H9 (cell line): ENCODE results near the gene ATP1A4. TPM values are rescaled to one million over a fixed set of nuclear protein-coding genes. Genes with fewer than 3 reads are reported as not detected.

Experiments used
- DNase-seq: peaks from one replicate; pipeline ENCODE4 v3.0.0-alpha.2; 2017
- H2AFZ ChIP-seq: one replicate; pipeline ENCODE4 v1.6.1; 2013; ENCODE audit warnings: mild to moderate bottlenecking, low read length, control low read depth, moderate library complexity
- H2AK5ac ChIP-seq: 2 replicates; pipeline ENCODE4 v1.6.1; 2013; ENCODE audit warnings: low read length, control low read depth, mixed read lengths; ENCODE audit not compliant: insufficient read length
- H2BK120ac ChIP-seq: one replicate; pipeline ENCODE4 v1.6.1; 2013; ENCODE audit warnings: low read depth, mild to moderate bottlenecking, low read length, control low read depth, inconsistent platforms; ENCODE audit not compliant: poor library complexity, severe bottlenecking
- H2BK12ac ChIP-seq: 2 replicates; pipeline ENCODE4 v1.6.1; 2013; ENCODE audit warnings: low read length, control low read depth, mixed read lengths, low read depth; ENCODE audit not compliant: insufficient read length
- H2BK15ac ChIP-seq: 2 replicates; pipeline ENCODE4 v1.6.1; 2013; ENCODE audit warnings: low read depth, low read length, control low read depth
- H2BK20ac ChIP-seq: one replicate; pipeline ENCODE4 v1.6.1; 2013; ENCODE audit warnings: low read depth, mild to moderate bottlenecking, low read length, control low read depth, inconsistent platforms; ENCODE audit not compliant: poor library complexity, severe bottlenecking
- H2BK5ac ChIP-seq: 2 replicates; pipeline ENCODE4 v1.6.1; 2013; ENCODE audit warnings: low read length, control low read depth, mixed read lengths; ENCODE audit not compliant: insufficient read length
- H3K14ac ChIP-seq: 2 replicates; pipeline ENCODE4 v1.6.1; 2013; ENCODE audit warnings: low read length, control low read depth; ENCODE audit not compliant: insufficient read depth
- H3K18ac ChIP-seq: 2 replicates; pipeline ENCODE4 v1.6.1; 2013; ENCODE audit warnings: low read depth, mild to moderate bottlenecking, mixed read lengths, low read length, control low read depth; ENCODE audit not compliant: insufficient read length
- H3K23ac ChIP-seq: 2 replicates; pipeline ENCODE4 v1.6.1; 2013; ENCODE audit warnings: low read length, control low read depth, mixed read lengths, low read depth; ENCODE audit not compliant: insufficient read length
- H3K23me2 ChIP-seq: 2 replicates; pipeline ENCODE4 v1.6.1; 2013; ENCODE audit warnings: low read depth, mild to moderate bottlenecking, mixed read lengths, low read length, control low read depth; ENCODE audit not compliant: insufficient read length, poor library complexity, severe bottlenecking
- H3K27ac ChIP-seq: 2 replicates; pipeline ENCODE4 v1.5.1; 2013; ENCODE audit warnings: low read length, control low read depth, mixed read lengths, low read depth; ENCODE audit not compliant: insufficient read length
- H3K27me3 ChIP-seq: 2 replicates; pipeline ENCODE4 v1.6.1; 2013; ENCODE audit warnings: low read length, control low read depth, inconsistent platforms; ENCODE audit not compliant: insufficient read depth
- H3K4ac ChIP-seq: 2 replicates; pipeline ENCODE4 v1.6.1; 2013; ENCODE audit warnings: low read depth, mild to moderate bottlenecking, control low read depth, inconsistent platforms, low read length, moderate library complexity
- H3K4me1 ChIP-seq: 2 replicates; pipeline ENCODE4 v1.6.1; 2013; ENCODE audit warnings: low read length, control low read depth, inconsistent platforms; ENCODE audit not compliant: insufficient read depth
- H3K4me2 ChIP-seq: 2 replicates; pipeline ENCODE4 v1.6.1; 2013; ENCODE audit warnings: low read length, control low read depth, mixed read lengths; ENCODE audit not compliant: insufficient read length, insufficient read depth
- H3K56ac ChIP-seq: 2 replicates; pipeline ENCODE4 v1.6.1; 2013; ENCODE audit warnings: low read depth, mild to moderate bottlenecking, mixed read lengths, low read length, control low read depth; ENCODE audit not compliant: insufficient read length
- H3K79me1 ChIP-seq: 2 replicates; pipeline ENCODE4 v1.6.1; 2013; ENCODE audit warnings: low read depth, mild to moderate bottlenecking, moderate library complexity, low read length, control low read depth, inconsistent platforms; ENCODE audit not compliant: insufficient read depth, poor library complexity, severe bottlenecking
- H3K79me2 ChIP-seq: 2 replicates; pipeline ENCODE4 v1.6.1; 2013; ENCODE audit warnings: low read length, control low read depth, inconsistent platforms; ENCODE audit not compliant: insufficient read depth
- H3K9ac ChIP-seq: 2 replicates; pipeline ENCODE4 v1.6.1; 2013; ENCODE audit warnings: low read length, control low read depth, mixed read lengths; ENCODE audit not compliant: insufficient read length; ENCODE audit errors: extremely low read depth
- H3K9me3 ChIP-seq: one replicate; pipeline ENCODE4 v1.6.1; 2013; ENCODE audit warnings: low read depth, low read length, inconsistent platforms; ENCODE audit not compliant: control insufficient read depth
- H3T11ph ChIP-seq: one replicate; pipeline ENCODE4 v1.6.1; 2013; ENCODE audit warnings: mild to moderate bottlenecking, low read length, control low read depth, inconsistent platforms
- H4K20me1 ChIP-seq: one replicate; pipeline ENCODE4 v1.6.1; 2013; ENCODE audit not compliant: control insufficient read depth, insufficient read length, insufficient read depth
- H4K5ac ChIP-seq: 2 replicates; pipeline ENCODE4 v1.6.1; 2013; ENCODE audit warnings: low read depth, mild to moderate bottlenecking, mixed read lengths, low read length, control low read depth; ENCODE audit not compliant: insufficient read length
- H4K8ac ChIP-seq: replicated peaks from 2 replicates; pipeline ENCODE4 v1.6.1; 2013; ENCODE audit warnings: low read length, control low read depth, mixed read lengths, low read depth; ENCODE audit not compliant: insufficient read length
- H4K91ac ChIP-seq: 2 replicates; pipeline ENCODE4 v1.6.1; 2013; ENCODE audit warnings: low read depth, mild to moderate bottlenecking, moderate library complexity, mixed read lengths, low read length, control low read depth; ENCODE audit not compliant: insufficient read length
- H3K27ac Mint-ChIP-seq, 3 experiments: 2 replicates in 2 of 3; 3 replicates in 1 of 3; pipeline ENCODE4 v1.8.0; 2020 to 2021; ENCODE audit warnings: mixed read lengths in 3 of 3, mild to moderate bottlenecking in 1 of 3, moderate library complexity in 1 of 3
- H3K27me3 Mint-ChIP-seq: 2 replicates; pipeline ENCODE4 v1.8.0; 2021; ENCODE audit warnings: low read depth, mild to moderate bottlenecking, moderate library complexity, mixed read lengths
- H3K36me3 Mint-ChIP-seq, 3 experiments: 2 replicates in 2 of 3; 3 replicates in 1 of 3; pipeline ENCODE4 v1.8.0; 2020 to 2021; ENCODE audit warnings: low read depth in 3 of 3, mixed read lengths in 3 of 3; ENCODE audit not compliant: insufficient read depth in 1 of 3
- H3K4me1 Mint-ChIP-seq, 2 experiments: 2 replicates each; pipeline ENCODE4 v1.8.0; 2020; ENCODE audit warnings: mixed read lengths in 2 of 2
- H3K4me3 Mint-ChIP-seq, 2 experiments: 2 replicates in 1 of 2; 3 replicates in 1 of 2; pipeline ENCODE4 v1.8.0; 2020 to 2021; ENCODE audit warnings: mild to moderate bottlenecking in 2 of 2, mixed read lengths in 2 of 2, moderate library complexity in 1 of 2
- H3K9me3 Mint-ChIP-seq, 2 experiments: 2 replicates in 1 of 2; 3 replicates in 1 of 2; pipeline ENCODE4 v1.8.0; 2020; ENCODE audit warnings: mild to moderate bottlenecking in 2 of 2, mixed read lengths in 2 of 2, moderate library complexity in 1 of 2
- WGBS: extraction: QIAGEN DNeasy Blood & Tissue Kit; methylation state at CpG from one replicate; pipeline ENCODE4 v1.1.7; 2013; ENCODE audit warnings: missing lambda C conversion rate, low lambda C conversion rate, mixed read lengths; ENCODE audit not compliant: insufficient read length; ENCODE audit errors: extremely low coverage; 5-methylcytosine and 5-hydroxymethylcytosine counted together
- total RNA-seq: library from RNA; stranded (reverse); gene quantifications from 2 replicates; pipeline ENCODE4 v1.2.1, GENCODE V29; 2021
- TF ChIP-seq, protein P1 (sequence below): fragments of 200-600 bp; sonication (generic); conservative IDR thresholded peaks from 3 replicates; pipeline ENCODE4 v1.8.0; 2021; ENCODE audit warnings: antibody characterized with exemption, mild to moderate bottlenecking

Gene ATP1A4
- total RNA-seq, 1 experiment from 2014 or later = 0.20 TPM

GRCh38 chr1:160225345-160225744, 73.9 kb downstream of the ATP1A4 start:
- H3K18ac ChIP-seq = no peak overlapping the region
- H3K9me3 ChIP-seq = no peaks in the 10 kb centered on the region
- H3K79me1 ChIP-seq = no peaks in the 10 kb centered on the region
- no peak overlapping the region for H4K91ac ChIP-seq
- Mint-ChIP-seq H3K27me3 (no peaks in the 10 kb centered on the region), H3K9me3 (no peaks in the 10 kb centered on the region), H3K27ac (no peak overlapping the region), H3K36me3 (peaks cover 24 to 70% (median 31%) of the 10 kb centered on the region in 3 experiments; a peak in 6 of 7 replicates), H3K4me1 (peaks cover 4 to 7% of the 10 kb centered on the region in 2 experiments; a peak in 3 of 4 replicates), H3K4me3 (no peak overlapping the region)
- no peak overlapping the region for H2AK5ac ChIP-seq
- no peaks in the 10 kb centered on the region for H3K27me3 ChIP-seq
- no peak overlapping the region for H2BK12ac ChIP-seq
- no peak overlapping the region for H4K8ac ChIP-seq
- H3K9ac ChIP-seq = no peak overlapping the region
- no peak overlapping the region for H3K4me2 ChIP-seq
- no peak for DNase-seq
- H2BK15ac ChIP-seq = no peak overlapping the region
- H2BK20ac ChIP-seq = no peak overlapping the region
- H2BK120ac ChIP-seq = no peak overlapping the region
- WGBS = no CpG with 5 or more reads among the region's 2 CpGs
- no peak overlapping the region for H3K56ac ChIP-seq
- TF ChIP-seq, protein P1, sequence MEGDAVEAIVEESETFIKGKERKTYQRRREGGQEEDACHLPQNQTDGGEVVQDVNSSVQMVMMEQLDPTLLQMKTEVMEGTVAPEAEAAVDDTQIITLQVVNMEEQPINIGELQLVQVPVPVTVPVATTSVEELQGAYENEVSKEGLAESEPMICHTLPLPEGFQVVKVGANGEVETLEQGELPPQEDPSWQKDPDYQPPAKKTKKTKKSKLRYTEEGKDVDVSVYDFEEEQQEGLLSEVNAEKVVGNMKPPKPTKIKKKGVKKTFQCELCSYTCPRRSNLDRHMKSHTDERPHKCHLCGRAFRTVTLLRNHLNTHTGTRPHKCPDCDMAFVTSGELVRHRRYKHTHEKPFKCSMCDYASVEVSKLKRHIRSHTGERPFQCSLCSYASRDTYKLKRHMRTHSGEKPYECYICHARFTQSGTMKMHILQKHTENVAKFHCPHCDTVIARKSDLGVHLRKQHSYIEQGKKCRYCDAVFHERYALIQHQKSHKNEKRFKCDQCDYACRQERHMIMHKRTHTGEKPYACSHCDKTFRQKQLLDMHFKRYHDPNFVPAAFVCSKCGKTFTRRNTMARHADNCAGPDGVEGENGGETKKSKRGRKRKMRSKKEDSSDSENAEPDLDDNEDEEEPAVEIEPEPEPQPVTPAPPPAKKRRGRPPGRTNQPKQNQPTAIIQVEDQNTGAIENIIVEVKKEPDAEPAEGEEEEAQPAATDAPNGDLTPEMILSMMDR = no peak
- no peak overlapping the region for H3K14ac ChIP-seq
- no peaks in the 10 kb centered on the region for H4K20me1 ChIP-seq
- H3K79me2 ChIP-seq = no peaks in the 10 kb centered on the region
- no peak overlapping the region for H4K5ac ChIP-seq
- H3K4me1 ChIP-seq = no peaks in the 10 kb centered on the region
- no peak overlapping the region for H3T11ph ChIP-seq
- H3K27ac ChIP-seq = no peak overlapping the region
- H3K23me2 ChIP-seq = no peaks in the 10 kb centered on the region
- H3K23ac ChIP-seq = no peak overlapping the region
- no peak overlapping the region for H2BK5ac ChIP-seq
- no peak overlapping the region for H2AFZ ChIP-seq
- no peak overlapping the region for H3K4ac ChIP-seq
